NCI-H524 (cell line): Measurements from ENCODE around the gene VPS13D.

ENCODE experiments used
- DNase-seq, 2 experiments: peaks; one replicate each; lab custom pipeline; 2025; lab: John Stamatoyannopoulos, UW

The VPS13D gene

GRCh38 chr1:12229835-12230548, at the start of gene VPS13D:
TSS of gene VPS13D (plus strand) at chr1:12230030. CDS start at chr1:12234267, 4,237 bp downstream.
- peak; percentile 27 to 67 for DNase-seq

GRCh38 chr1:12180315-12180714, 49.5 kb upstream of the VPS13D start:
- DNase-seq = no peak

- DNase-seq = no peak
These were observed 48.9 kb upstream of the VPS13D start for GRCh38 chr1:12180903-12181302.

- DNase-seq = no peak
These were observed 48.3 kb upstream of the VPS13D start for GRCh38 chr1:12181568-12181967.

- no peak for DNase-seq
These were observed 47.3 kb upstream of the VPS13D start for GRCh38 chr1:12182410-12182984.

GRCh38 chr1:12183095-12183794, 46.6 kb upstream of the VPS13D start:
- DNase-seq = no peak

- no peak for DNase-seq
These were observed 45.7 kb upstream of the VPS13D start for GRCh38 chr1:12184008-12184681.

- DNase-seq = no peak
These were observed 44.6 kb upstream of the VPS13D start for GRCh38 chr1:12185036-12185917.

- no peak for DNase-seq
These were observed 43.7 kb upstream of the VPS13D start for GRCh38 chr1:12185918-12186678.

- DNase-seq = no peak
These were observed 43.2 kb upstream of the VPS13D start for GRCh38 chr1:12186679-12186985.

- no peak for DNase-seq
These were observed 41.7 kb upstream of the VPS13D start for GRCh38 chr1:12188115-12188514.

- no peak for DNase-seq
These were observed 41.0 kb upstream of the VPS13D start for GRCh38 chr1:12188657-12189327.

GRCh38 chr1:12189328-12189682, 40.5 kb upstream of the VPS13D start:
- no peak for DNase-seq

GRCh38 chr1:12191242-12192032, 38.4 kb upstream of the VPS13D start:
- DNase-seq = no peak

- no peak for DNase-seq
These were observed 35.1 kb upstream of the VPS13D start for GRCh38 chr1:12194666-12195216.

GRCh38 chr1:12195416-12195815, 34.4 kb upstream of the VPS13D start:
- DNase-seq = no peak

- DNase-seq = peak; percentile 36 to 83
These were observed 33.0 kb upstream of the VPS13D start for GRCh38 chr1:12196641-12197482.

GRCh38 chr1:12197483-12197880, 32.3 kb upstream of the VPS13D start:
- DNase-seq = no peak
